ENCODE measurements around the gene LPP. TPM values are rescaled to one million over a fixed set of nuclear protein-coding genes. Genes with fewer than 3 reads are reported as not detected.

LPP gene
- total RNA-seq, 1 experiment from 2014 or later, result 54.0 TPM

DNA sequence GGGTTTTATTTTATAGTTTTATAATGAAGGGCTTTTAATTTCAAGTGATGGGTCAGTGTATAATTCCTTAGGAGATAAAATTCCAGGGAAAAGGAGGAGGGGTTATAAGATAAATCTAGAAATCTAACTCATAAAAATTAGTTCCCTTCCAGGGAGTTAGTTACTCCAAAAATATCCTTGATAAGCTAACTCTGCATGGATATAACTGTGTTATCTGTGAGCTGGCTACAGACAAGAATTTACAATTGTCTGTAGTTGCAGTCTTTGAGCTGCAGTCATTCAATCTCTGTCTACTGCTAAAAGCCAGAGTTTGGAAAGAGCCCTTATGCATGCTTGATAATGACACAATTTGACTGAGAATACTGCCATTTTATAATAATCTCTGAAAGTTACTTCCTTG, 585.6 kb downstream of the LPP start:
- Histone ChIP-seq H3K9me3 (ENCODE audit: control insufficient read depth in 1 of 2, insufficient read depth in 1 of 2, low read depth in 1 of 2, low read length in 2 of 2) (no peaks in the 10 kb centered on the region), H3K36me3 (ENCODE audit: control insufficient read depth in 1 of 2, insufficient read depth in 2 of 2, low read length in 2 of 2) (no peaks in the 10 kb centered on the region), H3K27me3 (ENCODE audit: insufficient read depth, low read length) (no peaks in the 10 kb centered on the region), H4K20me1 (ENCODE audit: insufficient read depth) (no peaks in the 10 kb centered on the region), H3K27ac (ENCODE audit: low read depth, low read length) (no peak overlapping the region), H3K9ac (ENCODE audit: low read length) (no peak overlapping the region), H2AFZ (ENCODE audit: low read depth, low read length, poor library complexity, severe bottlenecking) (no peak overlapping the region), H3K4me2 (ENCODE audit: low read length) (no peak overlapping the region), H3K9me2 (ENCODE audit: insufficient read depth) (no peaks in the 10 kb centered on the region), H3K4me3 (replicated peaks in 1 of 2; ENCODE audit: low read depth in 1 of 2, low read length in 2 of 2) (no peak overlapping the region), H3K79me2 (ENCODE audit: insufficient read depth, low read length) (no peaks in the 10 kb centered on the region), H3K4me1 (ENCODE audit: control insufficient read depth in 1 of 2, insufficient read depth in 2 of 2, low read length in 2 of 2) (no peaks in the 10 kb centered on the region)
- no peak for DNase-seq (ENCODE audit: low read depth, low spot score)
- no peak for ATAC-seq
- RAD21 ChIA-PET (ENCODE audit: low non-redundant PET in 1 of 2, low total read pairs in 2 of 2, uncharacterized antibody in 2 of 2, unreplicated experiment in 2 of 2), result no interaction called here
- no peak for TF ChIP-seq SP1 (IDR thresholded peaks at IDR 0.05; ENCODE audit: low read depth)
- intact Hi-C loops (cut with micrococcal nuclease), result no loop called here
- CTCF ChIA-PET, result no interaction called here
- no TSS peak for BruUV-seq (replicated peaks)
- POLR2A ChIA-PET, result no interaction called here

- no peak overlapping the region for H2AFZ ChIP-seq (ENCODE audit: low read depth, low read length, poor library complexity, severe bottlenecking)
- BruUV-seq (replicated peaks), result no TSS peak
- no peaks in the 10 kb centered on the region for H3K36me3 ChIP-seq (ENCODE audit: control insufficient read depth in 1 of 2, insufficient read depth in 2 of 2, low read length in 2 of 2)
- no peaks in the 10 kb centered on the region for H3K4me1 ChIP-seq (ENCODE audit: control insufficient read depth in 1 of 2, insufficient read depth in 2 of 2, low read length in 2 of 2)
- H3K9me3 ChIP-seq (ENCODE audit: control insufficient read depth in 1 of 2, insufficient read depth in 1 of 2, low read depth in 1 of 2, low read length in 2 of 2), result no peaks in the 10 kb centered on the region
- ATAC-seq (no peak), DNase-seq (ENCODE audit: low read depth, low spot score) (no peak)
- H3K4me2 ChIP-seq (ENCODE audit: low read length), result no peak overlapping the region
- H3K79me2 ChIP-seq (ENCODE audit: insufficient read depth, low read length), result no peaks in the 10 kb centered on the region
- ChIA-PET RAD21 (ENCODE audit: low non-redundant PET in 1 of 2, low total read pairs in 2 of 2, uncharacterized antibody in 2 of 2, unreplicated experiment in 2 of 2) (no interaction called here), CTCF (no interaction called here), POLR2A (no interaction called here)
- no peak overlapping the region for H3K27ac ChIP-seq (ENCODE audit: low read depth, low read length)
- H4K20me1 ChIP-seq (ENCODE audit: insufficient read depth), result no peaks in the 10 kb centered on the region
- TF ChIP-seq, protein P1, sequence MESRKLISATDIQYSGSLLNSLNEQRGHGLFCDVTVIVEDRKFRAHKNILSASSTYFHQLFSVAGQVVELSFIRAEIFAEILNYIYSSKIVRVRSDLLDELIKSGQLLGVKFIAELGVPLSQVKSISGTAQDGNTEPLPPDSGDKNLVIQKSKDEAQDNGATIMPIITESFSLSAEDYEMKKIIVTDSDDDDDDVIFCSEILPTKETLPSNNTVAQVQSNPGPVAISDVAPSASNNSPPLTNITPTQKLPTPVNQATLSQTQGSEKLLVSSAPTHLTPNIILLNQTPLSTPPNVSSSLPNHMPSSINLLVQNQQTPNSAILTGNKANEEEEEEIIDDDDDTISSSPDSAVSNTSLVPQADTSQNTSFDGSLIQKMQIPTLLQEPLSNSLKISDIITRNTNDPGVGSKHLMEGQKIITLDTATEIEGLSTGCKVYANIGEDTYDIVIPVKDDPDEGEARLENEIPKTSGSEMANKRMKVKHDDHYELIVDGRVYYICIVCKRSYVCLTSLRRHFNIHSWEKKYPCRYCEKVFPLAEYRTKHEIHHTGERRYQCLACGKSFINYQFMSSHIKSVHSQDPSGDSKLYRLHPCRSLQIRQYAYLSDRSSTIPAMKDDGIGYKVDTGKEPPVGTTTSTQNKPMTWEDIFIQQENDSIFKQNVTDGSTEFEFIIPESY (IDR thresholded peaks at IDR 0.05; ENCODE audit: extremely low read depth, insufficient replicate concordance, low read length), result no peak
- TF ChIP-seq TCF7L2 (IDR thresholded peaks at IDR 0.05; ENCODE audit: borderline replicate concordance, extremely low read depth, insufficient read depth, insufficient read length), result no peak
- TF ChIP-seq YY1 (IDR thresholded peaks at IDR 0.05; ENCODE audit: extremely low read depth, insufficient replicate concordance, low read depth, low read length), result no peak
- TF ChIP-seq, protein P2, sequence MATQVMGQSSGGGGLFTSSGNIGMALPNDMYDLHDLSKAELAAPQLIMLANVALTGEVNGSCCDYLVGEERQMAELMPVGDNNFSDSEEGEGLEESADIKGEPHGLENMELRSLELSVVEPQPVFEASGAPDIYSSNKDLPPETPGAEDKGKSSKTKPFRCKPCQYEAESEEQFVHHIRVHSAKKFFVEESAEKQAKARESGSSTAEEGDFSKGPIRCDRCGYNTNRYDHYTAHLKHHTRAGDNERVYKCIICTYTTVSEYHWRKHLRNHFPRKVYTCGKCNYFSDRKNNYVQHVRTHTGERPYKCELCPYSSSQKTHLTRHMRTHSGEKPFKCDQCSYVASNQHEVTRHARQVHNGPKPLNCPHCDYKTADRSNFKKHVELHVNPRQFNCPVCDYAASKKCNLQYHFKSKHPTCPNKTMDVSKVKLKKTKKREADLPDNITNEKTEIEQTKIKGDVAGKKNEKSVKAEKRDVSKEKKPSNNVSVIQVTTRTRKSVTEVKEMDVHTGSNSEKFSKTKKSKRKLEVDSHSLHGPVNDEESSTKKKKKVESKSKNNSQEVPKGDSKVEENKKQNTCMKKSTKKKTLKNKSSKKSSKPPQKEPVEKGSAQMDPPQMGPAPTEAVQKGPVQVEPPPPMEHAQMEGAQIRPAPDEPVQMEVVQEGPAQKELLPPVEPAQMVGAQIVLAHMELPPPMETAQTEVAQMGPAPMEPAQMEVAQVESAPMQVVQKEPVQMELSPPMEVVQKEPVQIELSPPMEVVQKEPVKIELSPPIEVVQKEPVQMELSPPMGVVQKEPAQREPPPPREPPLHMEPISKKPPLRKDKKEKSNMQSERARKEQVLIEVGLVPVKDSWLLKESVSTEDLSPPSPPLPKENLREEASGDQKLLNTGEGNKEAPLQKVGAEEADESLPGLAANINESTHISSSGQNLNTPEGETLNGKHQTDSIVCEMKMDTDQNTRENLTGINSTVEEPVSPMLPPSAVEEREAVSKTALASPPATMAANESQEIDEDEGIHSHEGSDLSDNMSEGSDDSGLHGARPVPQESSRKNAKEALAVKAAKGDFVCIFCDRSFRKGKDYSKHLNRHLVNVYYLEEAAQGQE (IDR thresholded peaks at IDR 0.05; ENCODE audit: low read depth), result no peak
- TF ChIP-seq ATF3 (IDR thresholded peaks at IDR 0.05), result no peak
- TF ChIP-seq ELF1 (IDR thresholded peaks at IDR 0.05; ENCODE audit: borderline replicate concordance, low read depth), result no peak
- no peak for TF ChIP-seq CEBPB (IDR thresholded peaks at IDR 0.05; ENCODE audit: low read depth)
- TF ChIP-seq JUND (IDR thresholded peaks at IDR 0.05), result no peak
- no peak for TF ChIP-seq SRF (IDR thresholded peaks at IDR 0.05; ENCODE audit: low read depth)
- H3K4me3 ChIP-seq (replicated peaks in 1 of 2; ENCODE audit: low read depth in 1 of 2, low read length in 2 of 2), result no peak overlapping the region
- H3K27me3 ChIP-seq (ENCODE audit: insufficient read depth, low read length), result no peaks in the 10 kb centered on the region
- no peak overlapping the region for H3K9ac ChIP-seq (ENCODE audit: low read length)
- intact Hi-C loops (cut with micrococcal nuclease), result no loop called here
- no peaks in the 10 kb centered on the region for H3K9me2 ChIP-seq (ENCODE audit: insufficient read depth)
Observed at GRCh38 chr3:188740010-188740409, 586.1 kb downstream of the LPP start.
